HFF-Myc (cell line): ENCODE data around the gene SBNO1.

ENCODE experiments used
- DNase-seq: peaks from one replicate; pipeline ENCODE4 v3.0.0-alpha.2; 2011; ENCODE audit warnings: low read depth; ENCODE audit errors: extremely low read depth
- H3K4me3 ChIP-seq: replicated peaks from 2 replicates; pipeline ENCODE4 v1.5.1; 2011; ENCODE audit warnings: low read depth, mild to moderate bottlenecking, control low read depth, low read length
- TF ChIP-seq, protein P1 (sequence below): IDR thresholded peaks from 2 replicates; pipeline ENCODE4 v1.5.1; 2012; ENCODE audit warnings: mild to moderate bottlenecking, low read depth, low read length, control low read depth; ENCODE audit errors: missing control alignments

Gene SBNO1

DNA sequence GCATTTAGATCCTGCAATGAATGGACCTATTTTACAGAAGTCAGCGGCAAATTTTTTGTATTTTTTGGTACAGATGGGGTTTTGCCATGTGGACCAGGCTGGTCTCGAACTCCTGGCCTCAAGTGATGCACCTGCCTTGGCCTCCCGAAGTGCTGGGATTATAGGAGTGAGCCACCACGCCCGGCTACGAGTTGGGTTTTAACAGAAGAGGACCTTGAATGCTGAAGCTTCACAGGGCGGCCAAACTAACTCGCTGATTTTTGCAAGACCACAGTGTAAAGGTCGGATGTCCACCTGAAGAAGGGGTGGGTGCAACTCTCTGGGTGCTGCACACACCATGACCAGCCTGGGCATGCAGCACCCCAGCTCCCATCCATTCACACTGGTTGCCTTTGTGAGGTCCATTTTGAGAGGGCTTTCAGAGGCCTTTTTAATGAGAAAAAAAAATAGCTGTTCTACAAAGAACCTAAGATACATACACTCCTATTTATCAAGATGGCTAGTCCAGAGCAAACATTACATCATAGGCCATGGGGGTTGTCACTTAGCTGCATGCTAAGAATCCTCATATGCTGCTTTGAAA is 71.4 kb downstream of the SBNO1 start:
- DNase-seq: no peak
- TF ChIP-seq, protein P1, sequence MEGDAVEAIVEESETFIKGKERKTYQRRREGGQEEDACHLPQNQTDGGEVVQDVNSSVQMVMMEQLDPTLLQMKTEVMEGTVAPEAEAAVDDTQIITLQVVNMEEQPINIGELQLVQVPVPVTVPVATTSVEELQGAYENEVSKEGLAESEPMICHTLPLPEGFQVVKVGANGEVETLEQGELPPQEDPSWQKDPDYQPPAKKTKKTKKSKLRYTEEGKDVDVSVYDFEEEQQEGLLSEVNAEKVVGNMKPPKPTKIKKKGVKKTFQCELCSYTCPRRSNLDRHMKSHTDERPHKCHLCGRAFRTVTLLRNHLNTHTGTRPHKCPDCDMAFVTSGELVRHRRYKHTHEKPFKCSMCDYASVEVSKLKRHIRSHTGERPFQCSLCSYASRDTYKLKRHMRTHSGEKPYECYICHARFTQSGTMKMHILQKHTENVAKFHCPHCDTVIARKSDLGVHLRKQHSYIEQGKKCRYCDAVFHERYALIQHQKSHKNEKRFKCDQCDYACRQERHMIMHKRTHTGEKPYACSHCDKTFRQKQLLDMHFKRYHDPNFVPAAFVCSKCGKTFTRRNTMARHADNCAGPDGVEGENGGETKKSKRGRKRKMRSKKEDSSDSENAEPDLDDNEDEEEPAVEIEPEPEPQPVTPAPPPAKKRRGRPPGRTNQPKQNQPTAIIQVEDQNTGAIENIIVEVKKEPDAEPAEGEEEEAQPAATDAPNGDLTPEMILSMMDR: no peak
- no peak overlapping the region for H3K4me3 ChIP-seq

DNA sequence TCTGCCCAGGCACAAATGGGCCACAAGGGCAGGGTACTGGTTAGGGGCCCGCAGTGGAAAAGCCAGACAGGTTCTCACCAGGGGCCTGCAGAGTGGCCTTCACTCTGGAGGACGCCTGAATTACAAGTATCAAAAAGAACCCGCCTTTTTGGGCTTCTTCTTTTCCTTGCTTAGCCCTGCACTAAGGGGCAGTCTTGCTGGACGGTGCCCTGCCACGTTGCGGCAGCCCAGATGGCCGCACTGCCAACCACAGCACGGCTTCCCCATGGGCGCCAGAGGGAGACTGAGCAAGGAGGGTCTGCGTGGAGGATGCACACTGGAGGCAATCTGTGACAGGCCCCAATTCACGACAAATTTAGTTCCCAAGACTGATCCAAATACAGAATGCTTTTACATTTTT is 74.7 kb downstream of the SBNO1 start:
- H3K4me3 ChIP-seq: no peak overlapping the region
- TF ChIP-seq, protein P1: no peak
- no peak for DNase-seq

DNA sequence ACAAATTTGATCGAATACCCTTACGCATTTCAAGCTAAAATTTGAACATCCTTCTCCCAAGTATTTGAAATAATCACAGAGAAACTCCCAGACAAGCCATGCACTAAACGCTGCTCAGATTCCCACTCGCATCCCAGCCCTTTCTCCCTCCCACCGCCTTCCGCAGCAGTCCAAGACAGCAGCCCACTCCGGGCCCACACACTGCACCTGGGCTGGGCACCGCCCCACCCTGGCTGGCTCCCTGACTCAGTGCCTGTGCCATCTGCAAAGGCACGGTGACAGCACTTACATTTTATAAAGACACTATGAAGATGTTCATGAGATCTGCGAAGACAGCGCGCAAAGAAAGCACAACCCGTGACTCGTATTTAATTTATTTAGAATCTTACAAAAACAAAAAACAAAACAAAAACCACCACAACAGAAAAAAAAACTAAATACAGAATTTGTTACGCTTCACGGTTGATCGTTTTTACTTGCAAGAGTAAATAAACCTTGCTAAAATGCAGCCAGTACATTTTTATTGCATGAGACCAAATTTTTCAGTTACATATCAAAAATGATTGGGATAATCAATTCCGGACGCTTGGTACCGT is 75.8 kb downstream of the SBNO1 start:
- no peak overlapping the region for H3K4me3 ChIP-seq
- DNase-seq: no peak
- TF ChIP-seq, protein P1: no peak

DNA sequence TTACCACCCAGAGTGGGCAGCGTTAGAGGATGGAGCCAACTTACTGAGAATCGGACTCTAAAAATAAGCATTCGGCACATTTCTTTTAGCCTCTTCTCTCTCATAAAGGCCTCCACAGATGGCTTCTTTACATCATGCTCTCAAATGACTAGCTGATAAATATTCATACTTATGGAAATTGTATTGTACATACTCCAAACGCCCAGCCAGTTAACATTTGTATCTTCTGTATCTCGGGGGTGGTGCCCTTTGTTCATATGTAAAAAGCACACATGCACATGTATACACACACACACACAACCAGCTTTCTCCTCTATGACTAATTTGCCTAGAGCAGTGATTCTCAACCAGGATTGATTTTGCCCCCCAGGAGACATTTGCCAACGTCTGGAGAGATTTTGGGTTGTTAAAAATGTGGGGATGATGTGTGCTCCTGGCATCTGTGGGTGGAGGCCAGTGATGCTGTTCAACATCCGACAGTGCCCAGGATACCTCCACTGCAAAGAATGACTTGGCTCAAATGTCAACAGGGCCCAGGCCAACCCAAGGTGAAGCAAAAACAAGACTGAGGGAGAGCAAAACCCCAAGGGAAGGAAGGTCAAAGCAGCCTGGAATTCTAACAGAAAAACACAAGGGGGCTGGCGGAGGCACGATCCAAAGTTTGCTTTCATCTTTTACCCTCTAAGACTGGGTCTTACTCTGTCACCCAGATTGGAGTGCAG is 77.8 kb downstream of the SBNO1 start:
- no peak overlapping the region for H3K4me3 ChIP-seq
- DNase-seq: no peak
- TF ChIP-seq, protein P1: no peak

DNA sequence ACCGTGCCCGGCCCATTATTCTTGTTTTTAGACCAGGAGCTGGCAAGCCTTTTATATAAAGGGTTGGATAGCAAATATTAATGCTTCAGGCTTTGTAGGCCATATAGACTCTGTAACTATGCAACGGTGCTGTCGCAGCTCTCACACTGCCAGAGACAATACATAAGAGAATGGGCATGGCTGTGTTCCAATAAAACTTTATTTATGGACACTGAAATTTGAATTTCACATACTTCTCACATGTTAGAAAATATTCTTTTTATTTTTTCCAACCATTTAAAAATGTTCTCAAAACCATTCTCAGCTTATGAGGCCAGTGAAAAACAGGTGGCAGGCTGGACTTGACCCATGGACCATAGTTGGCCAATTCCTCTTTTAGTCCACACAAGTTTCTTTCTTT is 80.0 kb downstream of the SBNO1 start:
- no peak overlapping the region for H3K4me3 ChIP-seq
- no peak for DNase-seq
- TF ChIP-seq, protein P1: no peak

DNA sequence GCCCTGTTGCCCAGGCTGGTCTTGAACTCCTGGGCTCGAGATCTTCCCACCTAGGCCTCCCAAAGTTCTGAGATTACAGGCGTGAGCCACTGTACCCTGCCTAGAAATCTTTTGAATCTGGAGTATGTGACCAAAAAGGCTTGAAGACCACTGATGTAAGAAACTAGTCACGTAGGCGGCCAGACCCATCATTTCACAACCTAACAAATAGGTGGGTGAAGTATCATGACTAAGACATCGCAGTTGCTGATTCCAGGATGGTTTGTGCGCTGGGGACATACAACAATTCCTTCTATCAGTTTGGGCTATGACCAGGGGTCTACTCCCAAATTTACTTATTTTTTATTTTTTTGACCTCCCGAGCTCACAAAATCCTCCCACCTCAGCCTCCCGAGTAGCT is 81.2 kb downstream of the SBNO1 start:
- DNase-seq: no peak
- no peak overlapping the region for H3K4me3 ChIP-seq
- TF ChIP-seq, protein P1: no peak
